HepG2 (cell line): ENCODE results near the gene STX2. TPM values are rescaled to one million over a fixed set of nuclear protein-coding genes. Genes with fewer than 3 reads are reported as not detected.

Source experiments
- ATAC-seq: fragments of 200-7000 bp; cut with Tn5 transposase; 3 replicates; pipeline ENCODE4 v1.9.1; 2020; ENCODE audit warnings: mild to moderate bottlenecking, moderate library complexity
- BruUV-seq: library from RNA; stranded (reverse); fragments of 400-500 nt; replicated peaks from 2 replicates; lab custom pipeline; 2021; lab: Mats Ljungman, UMichigan
- CTCF ChIA-PET: fragments of 300-600 bp; formaldehyde crosslinking; extraction: SDS; loops from one replicate; lab custom pipeline; 2021; ENCODE audit warnings: low total read pairs, inconsistent platforms, low intra/inter-chr PET ratio; lab: Yijun Ruan, JAX
- POLR2A ChIA-PET: fragments of 350-600 bp; sonication (Branson Sonifier 250); formaldehyde crosslinking; loops from one replicate; lab custom pipeline; 2020; ENCODE audit warnings: antibody characterized with exemption, inconsistent platforms; lab: Yijun Ruan, JAX
- DNase-seq: peaks from one replicate; pipeline ENCODE4 v3.0.0-alpha.2; 2015; ENCODE audit warnings: low spot score
- FAIRE-seq: peaks from 3 replicates; lab custom pipeline; 2011; peaks lifted over from hg19 to GRCh38; lab: Jason Lieb, UNC
- H2AFZ ChIP-seq: one replicate; pipeline ENCODE4 v1.6.1; 2011; ENCODE audit warnings: low read length, inconsistent platforms
- H3K27ac ChIP-seq: fragments of 300-600 bp; 3 replicates; pipeline ENCODE4 v1.8.0; 2011; ENCODE audit warnings: mixed run types, mild to moderate bottlenecking, mixed read lengths, low read length, inconsistent platforms; ENCODE audit not compliant: insufficient read depth; ENCODE audit errors: extremely low read length
- H3K27me3 ChIP-seq, 2 experiments: fragments of 200-600 bp in 1 of 2; 2 replicates in 1 of 2; 3 replicates in 1 of 2; pipeline versions ENCODE4 v1.6.0 to v1.8.0; 2011; ENCODE audit warnings: low read length in 2 of 2, mild to moderate bottlenecking in 2 of 2, moderate library complexity in 2 of 2, inconsistent platforms in 1 of 2; ENCODE audit not compliant: insufficient read depth in 2 of 2, control insufficient read depth in 1 of 2
- H3K36me3 ChIP-seq, 2 experiments: fragments of 200-600 bp in 1 of 2; replicated peaks in 1 of 2; 2 replicates in 1 of 2; 3 replicates in 1 of 2; pipeline versions ENCODE4 v1.5.1 to v1.8.0; 2011; ENCODE audit warnings: low read length in 2 of 2, inconsistent platforms in 1 of 2; ENCODE audit not compliant: insufficient read depth in 2 of 2, control insufficient read depth in 1 of 2
- H3K4me1 ChIP-seq: 2 replicates; pipeline ENCODE4 v1.5.1; 2012; ENCODE audit warnings: low read length, inconsistent platforms; ENCODE audit not compliant: insufficient read depth
- H3K4me2 ChIP-seq: 2 replicates; pipeline ENCODE4 v1.6.0; 2011; ENCODE audit warnings: low read depth, low read length, inconsistent platforms
- H3K4me3 ChIP-seq, 3 experiments: fragments of 200-600 bp in 1 of 3; sonication (generic), shearing (Covaris generic) in 1 of 3; replicated peaks in 1 of 3; 2 replicates each; pipeline ENCODE4 v1.5.1; 2011 to 2016; ENCODE audit warnings: low read length in 3 of 3, inconsistent platforms in 2 of 3, low read depth in 2 of 3, mild to moderate bottlenecking in 2 of 3, control low read depth in 1 of 3, mixed read lengths in 1 of 3; ENCODE audit not compliant: insufficient read depth in 1 of 3
- H3K79me2 ChIP-seq: one replicate; pipeline ENCODE4 v1.6.1; 2011; ENCODE audit warnings: low read length, inconsistent platforms; ENCODE audit not compliant: insufficient read depth
- H3K9ac ChIP-seq: 2 replicates; pipeline ENCODE4 v1.6.0; 2011; ENCODE audit warnings: mild to moderate bottlenecking, low read depth, low read length, inconsistent platforms; ENCODE audit not compliant: insufficient read depth
- H3K9me3 ChIP-seq: 2 replicates; pipeline ENCODE4 v1.5.1; 2012; ENCODE audit warnings: mild to moderate bottlenecking, low read length
- H4K20me1 ChIP-seq: 2 replicates; pipeline ENCODE4 v1.6.0; 2011; ENCODE audit warnings: inconsistent platforms, mild to moderate bottlenecking, low read length, moderate library complexity; ENCODE audit not compliant: insufficient read depth
- ELF1 ChIP-seq: sonication (generic); formaldehyde crosslinking; IDR thresholded peaks from 2 replicates; pipeline ENCODE4 v1.4.0; 2020; ENCODE audit warnings: missing genetic modification reagents
- EP300 ChIP-seq, 3 experiments: sonication (generic) in 1 of 3; formaldehyde crosslinking in 1 of 3; IDR thresholded peaks; 2 replicates each; pipeline versions ENCODE4 v1.5.1 to v1.6.1; 2011 to 2020; ENCODE audit warnings: low read depth in 2 of 3, low read length in 2 of 3, borderline replicate concordance in 1 of 3, improper control_type of control experiment in 1 of 3, mild to moderate bottlenecking in 1 of 3, missing genetic modification reagents in 1 of 3, moderate library complexity in 1 of 3
- KDM5B ChIP-seq: sonication (generic); formaldehyde crosslinking; IDR thresholded peaks from 2 replicates; pipeline ENCODE4 v1.4.0; 2020; ENCODE audit warnings: missing genetic modification reagents, mild to moderate bottlenecking, borderline replicate concordance
- KLF13 ChIP-seq: sonication (generic); formaldehyde crosslinking; IDR thresholded peaks from 2 replicates; pipeline ENCODE4 v1.4.0; 2020; ENCODE audit warnings: mild to moderate bottlenecking, missing genetic modification reagents
- NFE2 ChIP-seq: sonication (generic); formaldehyde crosslinking; IDR thresholded peaks from 2 replicates; pipeline ENCODE4 v1.4.0; 2020; ENCODE audit warnings: missing genetic modification reagents
- SOX13 ChIP-seq, 3 experiments: fragments of 450-650 bp in 1 of 3; sonication (generic) in 1 of 3; formaldehyde crosslinking in 1 of 3; IDR thresholded peaks in 2 of 3; conservative IDR thresholded peaks in 1 of 3; 2 replicates each; pipeline versions ENCODE4 v1.5.0 to v1.6.1; 2016 to 2020; ENCODE audit warnings: antibody characterized with exemption in 1 of 3, mild to moderate bottlenecking in 1 of 3, missing compliant biosample characterization in 1 of 3, missing genetic modification reagents in 1 of 3, moderate library complexity in 1 of 3
- ZNF644 ChIP-seq: IDR thresholded peaks from 2 replicates; pipeline ENCODE4 v1.6.1; 2016; ENCODE audit warnings: low read depth
- ZNF782 ChIP-seq: sonication (generic); formaldehyde crosslinking; IDR thresholded peaks from 2 replicates; pipeline ENCODE4 v1.4.0; 2020; ENCODE audit warnings: missing genetic modification reagents, mild to moderate bottlenecking, borderline replicate concordance
- WGBS: methylation state at CpG from one replicate; pipeline ENCODE4 v1.1.6; 2017; ENCODE audit warnings: low lambda C conversion rate; 5-methylcytosine and 5-hydroxymethylcytosine counted together
- in situ Hi-C: cut with HindIII; loops from 2 replicates; pipeline ENCODE4 v1.10.0; 2017; ENCODE audit warnings: low pct_unique_long_range_greater_than_20kb; ENCODE audit not compliant: extremely low pct_ligation_motif_present
- intact Hi-C: fragments of 100-400 bp; cut with micrococcal nuclease; formaldehyde crosslinking; loops from one replicate; pipeline ENCODE4 v1.10.0; 2022; ENCODE audit not compliant: unreplicated experiment
- polyA plus RNA-seq, 8 experiments: library from polyadenylated mRNA; depleted of rRNA in 3 of 8; stranded (reverse) in 7 of 8; unstranded in 1 of 8; fragments of >200 nt; fragmentation: Illumina TruSeq in 4 of 8; extraction: Trizol in 4 of 8; gene quantifications; 2 replicates each; pipeline versions ENCODE4 v1.2.1 to v1.2.3, GENCODE V29; 2011 to 2016; ENCODE audit warnings: low read depth in 4 of 8, missing spikeins in 1 of 8, mixed read lengths in 1 of 8; ENCODE audit not compliant: insufficient read depth in 1 of 8
- total RNA-seq, 5 experiments: library from RNA; depleted of rRNA; stranded (reverse); fragments of >200 nt; fragmentation: Illumina TruSeq; extraction: Trizol; gene quantifications; 2 replicates each; pipeline ENCODE4 v1.2.3, GENCODE V29; 2016; ENCODE audit warnings: low read depth in 1 of 5
- TF ChIP-seq, protein P1 (sequence below): conservative IDR thresholded peaks from 2 replicates; pipeline ENCODE4 v1.6.1; 2018; ENCODE audit warnings: missing genetic modification reagents
- TF ChIP-seq, protein P2 (sequence below): sonication (generic); formaldehyde crosslinking; conservative IDR thresholded peaks from 2 replicates; pipeline ENCODE4 v1.4.0; 2020; ENCODE audit warnings: mild to moderate bottlenecking, missing genetic modification reagents, moderate library complexity
- TF ChIP-seq, protein P3 (sequence below): IDR thresholded peaks from 2 replicates; pipeline ENCODE4 v1.6.1; 2012; ENCODE audit warnings: low read depth, low read length, improper control_type of control experiment
- TF ChIP-seq, protein P4 (sequence below): IDR thresholded peaks from 2 replicates; pipeline ENCODE4 v1.6.1; 2016

The STX2 gene
- total and polyA plus RNA-seq, 2 of the 13 experiments (the other 11 are each of a cell fraction or from before 2014, with no cell fraction given), result 13.4 to 25.1 TPM

DNA sequence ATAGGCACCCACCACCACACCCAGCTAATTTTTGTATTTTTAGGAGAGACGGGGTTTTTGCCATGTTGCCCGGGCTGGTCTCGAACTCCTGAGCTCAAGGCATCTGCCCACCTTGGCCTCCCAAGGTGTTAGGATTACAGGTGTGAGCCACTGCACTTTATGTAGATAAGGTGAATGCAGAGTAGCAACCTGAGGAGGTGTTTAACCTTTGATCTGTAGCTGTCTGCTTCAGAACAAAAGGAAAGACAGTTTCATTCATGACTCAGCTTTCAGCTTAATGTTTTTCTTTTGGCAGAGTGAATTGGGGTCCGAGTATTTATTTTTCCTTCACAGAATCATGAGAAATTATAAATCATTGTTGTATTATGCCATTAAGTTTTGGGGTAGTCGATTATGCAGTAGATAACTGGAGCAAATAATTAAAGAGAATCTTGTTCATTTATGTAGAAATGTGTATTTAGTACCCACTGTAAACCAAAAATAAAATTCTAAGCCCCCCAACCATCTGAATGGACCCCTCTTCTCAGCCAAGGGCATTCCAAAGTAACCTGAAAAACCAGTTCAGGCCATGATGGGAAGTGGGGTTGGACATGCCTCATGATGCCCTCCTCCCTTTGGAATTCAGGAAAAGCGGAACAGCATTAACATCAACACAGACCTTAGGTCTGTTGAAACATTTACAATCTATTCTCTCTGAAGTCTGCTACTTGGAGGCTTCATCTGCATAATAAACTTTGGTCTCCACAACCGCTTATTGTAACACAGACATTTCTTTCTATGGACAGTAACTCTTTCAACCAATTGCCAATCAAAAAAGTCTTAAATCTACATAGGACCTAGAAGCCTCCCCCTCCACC lies 10.7 kb upstream of the STX2 start:
- ChIA-PET CTCF (no interaction called here), POLR2A (interaction anchor here (1.7 kb wide), 1 partner anchor 21 kb away, joined by 8 read pairs; no protein-coding TSS in a partner anchor)
- no peak overlapping the region; the same call in 1 of the 2 replicates for H3K9ac ChIP-seq
- no TSS peak for BruUV-seq
- no peaks in the 10 kb centered on the region for H3K27me3 ChIP-seq
- peak overlapping the region; percentile 61 for H3K27ac ChIP-seq
- no peak overlapping the region for H2AFZ ChIP-seq
- H3K36me3 ChIP-seq, result no peaks in the 10 kb centered on the region
- 6% methylated on average over 7 of the region's 7 CpGs for WGBS
- no peaks in the 10 kb centered on the region for H4K20me1 ChIP-seq
- peak; percentile 84 for FAIRE-seq
- ATAC-seq, result peak; percentile 80
- no peaks in the 10 kb centered on the region for H3K79me2 ChIP-seq
- in situ Hi-C loops (no loop called here), intact Hi-C loops (loop anchor here (1.0 kb wide), 1 partner anchor 14 kb away; no protein-coding TSS in a partner anchor)
- H3K4me1 ChIP-seq, result peaks cover 74% of the 10 kb centered on the region
- peak overlapping the region in 1 of 3 experiments; percentile 7; a peak in 1 of 6 replicates for H3K4me3 ChIP-seq
- H3K4me2 ChIP-seq, result peak overlapping the region; percentile 34
- H3K9me3 ChIP-seq, result no peaks in the 10 kb centered on the region
- DNase-seq, result peak; percentile 89
- TF ChIP-seq EP300 (IDR thresholded peaks at IDR 0.05; ENCODE audit: low read depth in 2 of 2, low read length in 2 of 2) (peak in 1 of 2 experiments; percentile 31; a peak in 2 of 4 replicates), EP300 (CRISPR knock-in tag; IDR thresholded peaks at IDR 0.05; ENCODE audit: borderline replicate concordance) (no peak), SOX13 (IDR thresholded peaks at IDR 0.05) (no peak), SOX13 (CRISPR knock-in tag; conservative IDR thresholded peaks at IDR 0.05 in 1 of 2, IDR thresholded peaks at IDR 0.05 in 1 of 2) (peak in 1 of 2 experiments; percentile 62; a peak in 2 of 4 replicates), KLF13 (no peak), ELF1 (CRISPR knock-in tag) (0 out of 2 replicates have a peak, but pooled peaks have one; percentile 42), NFE2 (CRISPR knock-in tag) (no peak), ZNF644 (CRISPR knock-in tag) (no peak), KDM5B (CRISPR knock-in tag) (no peak), ZNF782 (CRISPR knock-in tag) (no peak)
- TF ChIP-seq, protein P1, sequence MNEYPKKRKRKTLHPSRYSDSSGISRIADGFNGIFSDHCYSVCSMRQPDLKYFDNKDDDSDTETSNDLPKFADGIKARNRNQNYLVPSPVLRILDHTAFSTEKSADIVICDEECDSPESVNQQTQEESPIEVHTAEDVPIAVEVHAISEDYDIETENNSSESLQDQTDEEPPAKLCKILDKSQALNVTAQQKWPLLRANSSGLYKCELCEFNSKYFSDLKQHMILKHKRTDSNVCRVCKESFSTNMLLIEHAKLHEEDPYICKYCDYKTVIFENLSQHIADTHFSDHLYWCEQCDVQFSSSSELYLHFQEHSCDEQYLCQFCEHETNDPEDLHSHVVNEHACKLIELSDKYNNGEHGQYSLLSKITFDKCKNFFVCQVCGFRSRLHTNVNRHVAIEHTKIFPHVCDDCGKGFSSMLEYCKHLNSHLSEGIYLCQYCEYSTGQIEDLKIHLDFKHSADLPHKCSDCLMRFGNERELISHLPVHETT (CRISPR knock-in tag), result no peak
- TF ChIP-seq, protein P2, sequence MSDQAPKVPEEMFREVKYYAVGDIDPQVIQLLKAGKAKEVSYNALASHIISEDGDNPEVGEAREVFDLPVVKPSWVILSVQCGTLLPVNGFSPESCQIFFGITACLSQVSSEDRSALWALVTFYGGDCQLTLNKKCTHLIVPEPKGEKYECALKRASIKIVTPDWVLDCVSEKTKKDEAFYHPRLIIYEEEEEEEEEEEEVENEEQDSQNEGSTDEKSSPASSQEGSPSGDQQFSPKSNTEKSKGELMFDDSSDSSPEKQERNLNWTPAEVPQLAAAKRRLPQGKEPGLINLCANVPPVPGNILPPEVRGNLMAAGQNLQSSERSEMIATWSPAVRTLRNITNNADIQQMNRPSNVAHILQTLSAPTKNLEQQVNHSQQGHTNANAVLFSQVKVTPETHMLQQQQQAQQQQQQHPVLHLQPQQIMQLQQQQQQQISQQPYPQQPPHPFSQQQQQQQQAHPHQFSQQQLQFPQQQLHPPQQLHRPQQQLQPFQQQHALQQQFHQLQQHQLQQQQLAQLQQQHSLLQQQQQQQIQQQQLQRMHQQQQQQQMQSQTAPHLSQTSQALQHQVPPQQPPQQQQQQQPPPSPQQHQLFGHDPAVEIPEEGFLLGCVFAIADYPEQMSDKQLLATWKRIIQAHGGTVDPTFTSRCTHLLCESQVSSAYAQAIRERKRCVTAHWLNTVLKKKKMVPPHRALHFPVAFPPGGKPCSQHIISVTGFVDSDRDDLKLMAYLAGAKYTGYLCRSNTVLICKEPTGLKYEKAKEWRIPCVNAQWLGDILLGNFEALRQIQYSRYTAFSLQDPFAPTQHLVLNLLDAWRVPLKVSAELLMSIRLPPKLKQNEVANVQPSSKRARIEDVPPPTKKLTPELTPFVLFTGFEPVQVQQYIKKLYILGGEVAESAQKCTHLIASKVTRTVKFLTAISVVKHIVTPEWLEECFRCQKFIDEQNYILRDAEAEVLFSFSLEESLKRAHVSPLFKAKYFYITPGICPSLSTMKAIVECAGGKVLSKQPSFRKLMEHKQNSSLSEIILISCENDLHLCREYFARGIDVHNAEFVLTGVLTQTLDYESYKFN (CRISPR knock-in tag), result peak; percentile 51
- TF ChIP-seq, protein P3, sequence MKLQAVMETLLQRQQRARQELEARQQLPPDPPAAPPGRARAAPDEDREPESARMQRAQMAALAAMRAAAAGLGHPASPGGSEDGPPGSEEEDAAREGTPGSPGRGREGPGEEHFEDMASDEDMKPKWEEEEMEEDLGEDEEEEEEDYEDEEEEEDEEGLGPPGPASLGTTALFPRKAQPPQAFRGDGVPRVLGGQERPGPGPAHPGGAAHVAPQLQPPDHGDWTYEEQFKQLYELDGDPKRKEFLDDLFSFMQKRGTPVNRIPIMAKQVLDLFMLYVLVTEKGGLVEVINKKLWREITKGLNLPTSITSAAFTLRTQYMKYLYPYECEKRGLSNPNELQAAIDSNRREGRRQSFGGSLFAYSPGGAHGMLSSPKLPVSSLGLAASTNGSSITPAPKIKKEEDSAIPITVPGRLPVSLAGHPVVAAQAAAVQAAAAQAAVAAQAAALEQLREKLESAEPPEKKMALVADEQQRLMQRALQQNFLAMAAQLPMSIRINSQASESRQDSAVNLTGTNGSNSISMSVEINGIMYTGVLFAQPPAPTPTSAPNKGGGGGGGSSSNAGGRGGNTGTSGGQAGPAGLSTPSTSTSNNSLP, result peak; percentile 29; the same call in 1 of the 2 replicates
- TF ChIP-seq, protein P4, sequence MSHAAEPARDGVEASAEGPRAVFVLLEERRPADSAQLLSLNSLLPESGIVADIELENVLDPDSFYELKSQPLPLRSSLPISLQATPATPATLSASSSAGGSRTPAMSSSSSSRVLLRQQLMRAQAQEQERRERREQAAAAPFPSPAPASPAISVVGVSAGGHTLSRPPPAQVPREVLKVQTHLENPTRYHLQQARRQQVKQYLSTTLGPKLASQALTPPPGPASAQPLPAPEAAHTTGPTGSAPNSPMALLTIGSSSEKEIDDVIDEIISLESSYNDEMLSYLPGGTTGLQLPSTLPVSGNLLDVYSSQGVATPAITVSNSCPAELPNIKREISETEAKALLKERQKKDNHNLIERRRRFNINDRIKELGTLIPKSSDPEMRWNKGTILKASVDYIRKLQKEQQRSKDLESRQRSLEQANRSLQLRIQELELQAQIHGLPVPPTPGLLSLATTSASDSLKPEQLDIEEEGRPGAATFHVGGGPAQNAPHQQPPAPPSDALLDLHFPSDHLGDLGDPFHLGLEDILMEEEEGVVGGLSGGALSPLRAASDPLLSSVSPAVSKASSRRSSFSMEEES (CRISPR knock-in tag), result 0 out of 2 replicates have a peak, but pooled peaks have one; percentile 55
